Measurements from ENCODE around the gene PCBP1. TPM values are rescaled to one million over a fixed set of nuclear protein-coding genes. Genes with fewer than 3 reads are reported as not detected.

The PCBP1 gene
- polyA plus RNA-seq (2011; rRNA removed), result 63.8 and 91.3 TPM in 2 replicates
- polyA minus RNA-seq (2011; rRNA and poly(A)+ RNA removed), result 65.2 and 76.3 TPM in 2 replicates

DNA sequence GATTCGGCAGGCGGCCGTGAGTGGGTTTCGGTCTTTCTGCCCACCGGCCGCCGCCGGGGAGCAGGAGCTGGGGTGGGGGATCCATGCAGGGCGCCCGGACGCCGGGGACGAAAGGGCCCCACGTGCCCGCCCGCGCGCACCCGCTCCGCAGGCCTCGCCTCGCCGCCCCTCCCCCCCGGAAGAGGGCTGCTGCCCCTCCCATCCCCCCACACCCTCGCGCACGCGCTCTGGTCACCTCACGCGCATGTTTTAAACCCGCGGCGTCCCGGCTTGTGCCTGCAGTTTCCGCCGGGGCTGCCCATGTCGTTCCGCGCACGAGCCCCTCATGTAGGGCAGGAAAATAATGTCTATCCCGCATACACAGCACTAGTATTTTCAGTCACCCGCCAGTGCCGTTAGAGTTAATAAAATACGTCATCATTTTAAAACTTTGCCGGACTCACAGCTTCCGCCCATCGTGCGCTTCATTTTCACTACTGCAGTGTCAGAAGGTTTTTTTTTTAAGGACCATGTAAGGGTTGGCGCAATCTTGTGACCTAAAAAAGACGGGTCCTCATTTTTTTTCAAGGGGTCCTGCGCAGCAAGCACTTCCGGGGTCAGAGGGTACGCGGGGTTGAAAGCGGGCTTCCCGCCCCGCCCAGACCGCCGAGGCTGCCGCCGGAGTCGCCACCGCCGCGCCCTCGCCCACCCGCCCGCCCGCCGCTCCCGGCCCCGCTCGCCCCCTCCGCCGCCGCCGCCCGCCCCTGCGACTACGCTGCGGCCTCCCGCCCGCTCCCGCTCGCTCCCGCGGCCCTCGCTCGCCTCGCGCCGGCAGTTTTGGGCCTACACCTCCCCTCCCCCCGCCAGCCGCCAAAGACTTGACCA lies at the start of gene PCBP1:
Gene PCBP1 (plus strand): TSS at position 640 of the 864 bp plus-strand sequence. CDS start 267 bp downstream, outside the sequence.
- POLR2A ChIA-PET, result interaction anchor here (0.7 to 3.7 kb wide), 8 partner anchors 37 to 173 kb away, joined by 3 to 29 read pairs (median 8); partner anchors contain the start of genes C2orf42 and MXD1
- no peak for TF ChIP-seq CTCF (IDR thresholded peaks at IDR 0.05; ENCODE audit: low read depth, low read length)

GRCh38 chr2:70039366-70039765 lies 47.9 kb upstream of the PCBP1 start:
- CTCF ChIA-PET, result no interaction called here
- POLR2A ChIA-PET, result no interaction called here

More for the DNA sequence above, at the start of gene PCBP1:
- peak within 1 kb of the TSS; percentile 97 for H3K4me3 ChIP-seq (ENCODE audit: low read depth, low read length)
- DNase-seq (ENCODE audit: low read depth, low spot score), result peak; percentile 85
- peaks cover 3% of the 10 kb centered on the region; the same call in 1 of the 2 replicates for H3K9me3 ChIP-seq (ENCODE audit: control insufficient read depth, insufficient read depth, low read length)
- CTCF ChIA-PET, result no interaction called here
- peak within 1 kb of the TSS; percentile 100 for H3K27ac ChIP-seq (ENCODE audit: low read depth, low read length)
- no peaks in the 10 kb centered on the region for H3K27me3 ChIP-seq (ENCODE audit: control insufficient read depth, insufficient read depth, low read length)

GRCh38 chr2:70041663-70042062 lies 45.6 kb upstream of the PCBP1 start:
- Histone ChIP-seq H3K4me3 (ENCODE audit: low read depth, low read length) (no peak overlapping the region), H3K27me3 (ENCODE audit: control insufficient read depth, insufficient read depth, low read length) (no peaks in the 10 kb centered on the region), H3K9me3 (ENCODE audit: control insufficient read depth, insufficient read depth, low read length) (no peaks in the 10 kb centered on the region), H3K27ac (ENCODE audit: low read depth, low read length) (no peak overlapping the region)
- CTCF ChIA-PET, result interaction anchor here (0.6 to 1.0 kb wide), 3 partner anchors 10 to 128 kb away, joined by 3 to 8 read pairs (median 3); no protein-coding TSS in a partner anchor
- POLR2A ChIA-PET, result interaction anchor here (0.7 kb wide), 1 partner anchor 70 kb away, joined by 3 read pairs; no protein-coding TSS in a partner anchor
- TF ChIP-seq CTCF (IDR thresholded peaks at IDR 0.05; ENCODE audit: low read depth, low read length), result no peak
- no peak for DNase-seq (ENCODE audit: low read depth, low spot score)

More at GRCh38 chr2:70039366-70039765, 47.9 kb upstream of the PCBP1 start:
- H3K4me3 ChIP-seq (ENCODE audit: low read depth, low read length), result no peak overlapping the region
- H3K27ac ChIP-seq (ENCODE audit: low read depth, low read length), result no peak overlapping the region
- H3K27me3 ChIP-seq (ENCODE audit: control insufficient read depth, insufficient read depth, low read length), result no peaks in the 10 kb centered on the region
- H3K9me3 ChIP-seq (ENCODE audit: control insufficient read depth, insufficient read depth, low read length), result no peaks in the 10 kb centered on the region
- no peak for DNase-seq (ENCODE audit: low read depth, low spot score)
- TF ChIP-seq CTCF (IDR thresholded peaks at IDR 0.05; ENCODE audit: low read depth, low read length), result no peak

GRCh38 chr2:70042246-70042645 lies 45.0 kb upstream of the PCBP1 start:
- ChIA-PET CTCF (interaction anchor here (0.6 kb wide), 1 partner anchor 29 kb away, joined by 5 read pairs; no protein-coding TSS in a partner anchor), POLR2A (interaction anchor here (0.7 kb wide), 1 partner anchor 70 kb away, joined by 3 read pairs; no protein-coding TSS in a partner anchor)
- no peak for DNase-seq (ENCODE audit: low read depth, low spot score)
- TF ChIP-seq CTCF (IDR thresholded peaks at IDR 0.05; ENCODE audit: low read depth, low read length), result no peak
- H3K27ac ChIP-seq (ENCODE audit: low read depth, low read length), result no peak overlapping the region
- H3K9me3 ChIP-seq (ENCODE audit: control insufficient read depth, insufficient read depth, low read length), result no peaks in the 10 kb centered on the region
- H3K4me3 ChIP-seq (ENCODE audit: low read depth, low read length), result no peak overlapping the region
- no peaks in the 10 kb centered on the region for H3K27me3 ChIP-seq (ENCODE audit: control insufficient read depth, insufficient read depth, low read length)

All from AG04450 (cell line).